GM12878 (cell line): Measurements from ENCODE around the gene KIR2DL3. TPM values are rescaled to one million over a fixed set of nuclear protein-coding genes. Genes with fewer than 3 reads are reported as not detected.

Source experiments
- ATAC-seq: fragments of 200-7000 bp; cut with Tn5 transposase; 3 replicates; pipeline ENCODE4 v1.9.1; 2020; ENCODE audit warnings: mild to moderate bottlenecking, moderate library complexity
- BruUV-seq: library from RNA; stranded (reverse); fragments of 400-500 nt; replicated peaks from 2 replicates; lab custom pipeline; 2021; lab: Mats Ljungman, UMichigan
- CTCF ChIA-PET: fragments of 300-600 bp; sonication (Branson Sonifier 250); formaldehyde crosslinking; extraction: SDS; loops from one replicate; lab custom pipeline; 2021; ENCODE audit warnings: inconsistent platforms; lab: Yijun Ruan, JAX
- POLR2A ChIA-PET: fragments of 350-600 bp; formaldehyde crosslinking; extraction: SDS; loops from one replicate; lab custom pipeline; 2021; ENCODE audit warnings: inconsistent platforms; lab: Charles Lee
- RAD21 ChIA-PET: fragments of 300-600 bp; sonication (Branson Sonifier 250); formaldehyde crosslinking; loops from one replicate; lab custom pipeline; 2023; ENCODE audit warnings: antibody characterized with exemption; ENCODE audit not compliant: unreplicated experiment; lab: Charles Lee
- SMC1A ChIA-PET: fragments of 300-600 bp; sonication (Branson Sonifier 250); formaldehyde crosslinking; loops from one replicate; lab custom pipeline; 2023; ENCODE audit not compliant: unreplicated experiment, uncharacterized antibody; lab: Charles Lee
- DNase-seq: peaks from one replicate; pipeline ENCODE4 v3.0.0-alpha.2; 2011; ENCODE audit warnings: low read depth, low spot score
- FAIRE-seq: peaks from 3 replicates; lab custom pipeline; 2011; peaks lifted over from hg19 to GRCh38; lab: Jason Lieb, UNC
- H2AFZ ChIP-seq: 2 replicates; pipeline ENCODE4 v1.6.0; 2011; ENCODE audit warnings: low read depth, low read length, control low read depth; ENCODE audit not compliant: control insufficient read depth
- H3K27ac ChIP-seq: 2 replicates; pipeline ENCODE4 v1.5.1; 2011; ENCODE audit warnings: control low read depth; ENCODE audit not compliant: control insufficient read depth, insufficient read depth
- H3K27me3 ChIP-seq, 2 experiments: replicated peaks in 1 of 2; 2 replicates each; pipeline versions ENCODE4 v1.6.0 to v1.6.1; 2011; ENCODE audit warnings: low read length in 1 of 2; ENCODE audit not compliant: control insufficient read depth in 2 of 2, insufficient read depth in 2 of 2
- H3K36me3 ChIP-seq, 2 experiments: 2 replicates each; pipeline ENCODE4 v1.5.1; 2011; ENCODE audit warnings: low read length in 1 of 2; ENCODE audit not compliant: control insufficient read depth in 2 of 2, insufficient read depth in 2 of 2
- H3K4me1 ChIP-seq: 2 replicates; pipeline ENCODE4 v1.6.1; 2011; ENCODE audit warnings: mild to moderate bottlenecking, low read length, moderate library complexity, mixed read lengths; ENCODE audit not compliant: control insufficient read depth, insufficient read depth
- H3K4me2 ChIP-seq: 2 replicates; pipeline ENCODE4 v1.6.0; 2011; ENCODE audit warnings: control low read depth; ENCODE audit not compliant: control insufficient read depth, insufficient read depth
- H3K4me3 ChIP-seq: fragments of 200-600 bp; sonication (generic); 2 replicates; pipeline ENCODE4 v1.5.1; 2016
- H3K79me2 ChIP-seq: 2 replicates; pipeline ENCODE4 v1.6.0; 2011; ENCODE audit warnings: low read length; ENCODE audit not compliant: control insufficient read depth, insufficient read depth
- H3K9ac ChIP-seq: 2 replicates; pipeline ENCODE4 v1.8.0; 2011; ENCODE audit warnings: low read length, control low read depth, mixed read lengths; ENCODE audit not compliant: control insufficient read depth, insufficient read depth
- H3K9me3 ChIP-seq: replicated peaks from 3 replicates; pipeline ENCODE4 v1.5.1; 2011; ENCODE audit warnings: mild to moderate bottlenecking, low read length; ENCODE audit not compliant: control insufficient read depth, insufficient read depth
- H4K20me1 ChIP-seq: 2 replicates; pipeline ENCODE4 v1.6.0; 2011; ENCODE audit not compliant: control insufficient read depth, insufficient read depth
- ATF2 ChIP-seq: IDR thresholded peaks from 2 replicates; pipeline ENCODE4 v1.6.1; 2012; ENCODE audit warnings: low read length, inconsistent platforms
- CEBPB ChIP-seq, 2 experiments: fragments of 150-350 bp in 1 of 2; IDR thresholded peaks; 2 replicates each; pipeline ENCODE4 v1.6.1; 2012 to 2014; ENCODE audit warnings: low read depth in 2 of 2, low read length in 2 of 2, borderline replicate concordance in 1 of 2, inconsistent platforms in 1 of 2
- CEBPZ ChIP-seq: fragments of 150-350 bp; IDR thresholded peaks from 2 replicates; pipeline ENCODE4 v1.6.1; 2016; ENCODE audit warnings: low read depth, low read length
- E2F4 ChIP-seq: IDR thresholded peaks from 2 replicates; pipeline ENCODE4 v1.6.1; 2012; ENCODE audit warnings: low read depth, low read length, improper control_type of control experiment
- HDAC6 ChIP-seq: fragments of 200-600 bp; sonication (generic); IDR thresholded peaks from one replicate; pipeline ENCODE4 v1.8.0; 2017; ENCODE audit warnings: antibody characterized with exemption; ENCODE audit not compliant: unreplicated experiment
- RAD51 ChIP-seq: fragments of 450-650 bp; IDR thresholded peaks from 2 replicates; pipeline ENCODE4 v1.6.1; 2016; ENCODE audit warnings: moderate library complexity, mild to moderate bottlenecking, inconsistent platforms
- RUNX3 ChIP-seq: IDR thresholded peaks from 2 replicates; pipeline ENCODE4 v1.6.1; 2012; ENCODE audit warnings: low read length, inconsistent platforms
- SREBF1 ChIP-seq: IDR thresholded peaks from 2 replicates; pipeline ENCODE4 v1.6.1; 2012; ENCODE audit warnings: mild to moderate bottlenecking, low read length
- SREBF2 ChIP-seq: IDR thresholded peaks from 2 replicates; pipeline ENCODE4 v1.6.1; 2012; ENCODE audit warnings: mild to moderate bottlenecking, low read length
- TARDBP ChIP-seq: IDR thresholded peaks from 2 replicates; pipeline ENCODE4 v1.6.1; 2016; ENCODE audit warnings: borderline replicate concordance
- TCF12 ChIP-seq: IDR thresholded peaks from 2 replicates; pipeline ENCODE4 v1.6.1; 2011; ENCODE audit warnings: low read depth, mild to moderate bottlenecking, low read length
- TCF7 ChIP-seq: IDR thresholded peaks from 2 replicates; pipeline ENCODE4 v1.6.1; 2014; ENCODE audit warnings: antibody characterized with exemption, borderline replicate concordance
- YBX1 ChIP-seq: fragments of 450-650 bp; IDR thresholded peaks from 2 replicates; pipeline ENCODE4 v1.6.1; 2016; ENCODE audit warnings: antibody characterized with exemption
- WGBS: methylation state at CpG from one replicate; pipeline ENCODE4 v1.1.6; 2016; ENCODE audit warnings: low lambda C conversion rate; ENCODE audit not compliant: insufficient replicate concordance, insufficient coverage; ENCODE audit errors: missing lambda C conversion rate; 5-methylcytosine and 5-hydroxymethylcytosine counted together
- in situ Hi-C: fragments of 300-500 bp; cut with MboI; formaldehyde crosslinking; loops from 9 replicates; pipeline ENCODE4 v1.14.3; 2018; ENCODE audit warnings: mixed read lengths
- intact Hi-C: fragments of 100-400 bp; cut with micrococcal nuclease; formaldehyde crosslinking; loops from one replicate; pipeline ENCODE4 v1.14.2; 2022; ENCODE audit not compliant: unreplicated experiment
- polyA plus RNA-seq, 11 experiments: library from polyadenylated mRNA; depleted of rRNA in 4 of 11; unstranded in 6 of 11; stranded (reverse) in 5 of 11; fragments of >200 nt; fragmentation: Nextera tagmentation in 4 of 11; fragmentation: Illumina TruSeq in 1 of 11; extraction: Ambion mirVana in 4 of 11; extraction: Trizol in 1 of 11; gene quantifications; 1 replicate in 1 of 11; 2 replicates in 10 of 11; pipeline versions ENCODE4 v1.2.1 to v1.2.3, GENCODE V29; 2011 to 2016; ENCODE audit warnings: inconsistent platforms in 2 of 11, missing spikeins in 2 of 11, low read depth in 1 of 11
- total RNA-seq, 4 experiments: library from RNA; depleted of rRNA in 3 of 4; stranded (reverse); fragments of >200 nt in 3 of 4; fragmentation: Illumina TruSeq in 1 of 4; extraction: Trizol in 1 of 4; gene quantifications; 2 replicates each; pipeline versions ENCODE4 v1.2.1 to v1.2.3, GENCODE V29; 2013 to 2021

KIR2DL3 gene
- total and polyA plus RNA-seq, 10 of the 15 experiments (the other 5 are each of a cell fraction or from before 2014, with no cell fraction given) = 0.45 TPM; not detected in 9

- ChIA-PET SMC1A (no interaction called here), POLR2A (no interaction called here), CTCF (no interaction called here), RAD21 (no interaction called here)
- no TSS peak for BruUV-seq
- no peak for FAIRE-seq
- H2AFZ ChIP-seq = no peak overlapping the region
- WGBS = 45% methylated on average over 7 of the region's 7 CpGs
- no peak for ATAC-seq
- no peak for TF ChIP-seq E2F4
- TF ChIP-seq TCF12 = no peak
- TF ChIP-seq YBX1 = no peak
- TF ChIP-seq SREBF2 = no peak
- TF ChIP-seq TCF7 = no peak
- no peak for TF ChIP-seq HDAC6
- no peak for TF ChIP-seq ATF2
- no peak for TF ChIP-seq SREBF1
- TF ChIP-seq RUNX3 = no peak
- no peak for TF ChIP-seq CEBPZ
- no peak for TF ChIP-seq TARDBP
- TF ChIP-seq CEBPB (IDR thresholded peaks at IDR 0.05; ENCODE audit: borderline replicate concordance in 1 of 2, low read depth in 2 of 2, low read length in 2 of 2) = no peak
- no peak for TF ChIP-seq RAD51
- no peak overlapping the region for H3K4me3 ChIP-seq
- H3K27ac ChIP-seq = no peak overlapping the region
- no peak for DNase-seq
- no peak overlapping the region for H3K4me2 ChIP-seq
- H3K79me2 ChIP-seq = no peaks in the 10 kb centered on the region
- no peaks in the 10 kb centered on the region for H4K20me1 ChIP-seq
- intact Hi-C loops (no loop called here), in situ Hi-C loops (no loop called here)
- H3K9ac ChIP-seq = no peak overlapping the region
- no peaks in the 10 kb centered on the region for H3K4me1 ChIP-seq
- no peaks in the 10 kb centered on the region for H3K27me3 ChIP-seq
- no peaks in the 10 kb centered on the region for H3K36me3 ChIP-seq
- H3K9me3 ChIP-seq = no peaks in the 10 kb centered on the region; the same call in 2 of the 3 replicates
These were observed 13.0 kb upstream of the KIR2DL3 start for GRCh38 chr19:54725321-54725720.
